ENCODE data around the gene RNF43.

The RNF43 gene

DNA sequence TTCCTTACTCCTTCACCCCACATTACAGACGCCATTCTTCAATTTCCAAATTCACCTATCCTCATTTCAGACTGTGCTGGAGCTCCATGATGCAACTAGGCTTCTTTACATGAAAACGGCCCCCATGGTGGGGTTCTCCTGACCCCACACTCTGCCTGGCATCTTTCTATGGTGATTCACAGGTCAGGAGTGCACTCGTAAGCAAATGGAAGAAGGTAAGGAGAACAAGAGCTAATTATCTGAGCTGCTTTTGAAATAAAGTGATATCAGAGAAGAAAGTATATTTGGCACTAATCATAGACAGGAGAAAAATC is 37.9 kb downstream of the RNF43 start:
- H3K23ac ChIP-seq (ENCODE audit: low read length): no peak overlapping the region
- no peak overlapping the region for H3K4me3 ChIP-seq (ENCODE audit: low read length)
- no peak overlapping the region for H4K8ac ChIP-seq (ENCODE audit: low read depth, low read length)
- H3K4me1 ChIP-seq (ENCODE audit: control insufficient read depth, low read depth, low read length): peaks cover 15% of the 10 kb centered on the region
- H3K18ac ChIP-seq (ENCODE audit: low read length): no peak overlapping the region
- H3K4me2 ChIP-seq (ENCODE audit: low read length): no peak overlapping the region
- H2BK120ac ChIP-seq (ENCODE audit: low read depth, low read length): no peak overlapping the region
- no peak overlapping the region for H2BK15ac ChIP-seq (replicated peaks; ENCODE audit: low read depth)
- H3K27ac ChIP-seq (ENCODE audit: low read depth, low read length): no peak overlapping the region
- no peaks in the 10 kb centered on the region for H3K79me2 ChIP-seq (ENCODE audit: control insufficient read depth, insufficient read depth, low read length)
- H2BK5ac ChIP-seq (ENCODE audit: low read length): no peak overlapping the region
- no peak overlapping the region for H3K9ac ChIP-seq (ENCODE audit: low read length)
- H3K36me3 ChIP-seq (ENCODE audit: control insufficient read depth, insufficient read depth, low read length): no peaks in the 10 kb centered on the region
- no peak overlapping the region for H4K5ac ChIP-seq (ENCODE audit: low read length)
- H3K79me1 ChIP-seq (ENCODE audit: low read length): no peaks in the 10 kb centered on the region
- peak; percentile 34 for DNase-seq
- H3K56ac ChIP-seq (ENCODE audit: low read length): no peak overlapping the region
- H3K4ac ChIP-seq (ENCODE audit: low read depth, low read length): peak overlapping the region; percentile 39
- H3K27me3 ChIP-seq (ENCODE audit: insufficient read depth, low read length, poor library complexity): no peaks in the 10 kb centered on the region
- WGBS (ENCODE audit: extremely low coverage, insufficient coverage, low lambda C conversion rate): no CpG with 5 or more reads among the region's 3 CpGs
- no peak overlapping the region for H2AK5ac ChIP-seq (ENCODE audit: low read length)

- Histone ChIP-seq H2AK5ac (ENCODE audit: low read length) (no peak overlapping the region), H3K56ac (ENCODE audit: low read length) (no peak overlapping the region), H3K4me2 (ENCODE audit: low read length) (no peak overlapping the region), H3K23ac (ENCODE audit: low read length) (no peak overlapping the region), H2BK5ac (ENCODE audit: low read length) (peak overlapping the region; percentile 12), H3K27me3 (ENCODE audit: insufficient read depth, low read length, poor library complexity) (no peaks in the 10 kb centered on the region), H3K18ac (ENCODE audit: low read length) (no peak overlapping the region), H3K4me1 (ENCODE audit: control insufficient read depth, low read depth, low read length) (peaks cover 15% of the 10 kb centered on the region), H3K9ac (ENCODE audit: low read length) (no peak overlapping the region), H3K27ac (ENCODE audit: low read depth, low read length) (no peak overlapping the region), H3K4me3 (ENCODE audit: low read length) (no peak overlapping the region), H4K5ac (ENCODE audit: low read length) (no peak overlapping the region), H3K4ac (ENCODE audit: low read depth, low read length) (no peak overlapping the region), H2BK15ac (replicated peaks; ENCODE audit: low read depth) (no peak overlapping the region), H2BK120ac (ENCODE audit: low read depth, low read length) (no peak overlapping the region), H4K8ac (ENCODE audit: low read depth, low read length) (no peak overlapping the region), H3K36me3 (ENCODE audit: control insufficient read depth, insufficient read depth, low read length) (no peaks in the 10 kb centered on the region), H3K79me1 (ENCODE audit: low read length) (no peaks in the 10 kb centered on the region), H3K79me2 (ENCODE audit: control insufficient read depth, insufficient read depth, low read length) (no peaks in the 10 kb centered on the region)
- DNase-seq: no peak
- WGBS (ENCODE audit: extremely low coverage, insufficient coverage, low lambda C conversion rate): no CpG with 5 or more reads among the region's 8 CpGs
Observed at GRCh38 chr17:58378733-58379510, 38.4 kb downstream of the RNF43 start.

- H2AK5ac ChIP-seq (ENCODE audit: low read length): no peak overlapping the region
- H3K27ac ChIP-seq (ENCODE audit: low read depth, low read length): no peak overlapping the region
- peaks cover 15% of the 10 kb centered on the region for H3K4me1 ChIP-seq (ENCODE audit: control insufficient read depth, low read depth, low read length)
- no peak overlapping the region for H3K56ac ChIP-seq (ENCODE audit: low read length)
- H4K5ac ChIP-seq (ENCODE audit: low read length): no peak overlapping the region
- H2BK5ac ChIP-seq (ENCODE audit: low read length): no peak overlapping the region
- no peaks in the 10 kb centered on the region for H3K79me2 ChIP-seq (ENCODE audit: control insufficient read depth, insufficient read depth, low read length)
- H3K4me3 ChIP-seq (ENCODE audit: low read length): no peak overlapping the region
- H3K79me1 ChIP-seq (ENCODE audit: low read length): no peaks in the 10 kb centered on the region
- no peak overlapping the region for H3K23ac ChIP-seq (ENCODE audit: low read length)
- no peaks in the 10 kb centered on the region for H3K27me3 ChIP-seq (ENCODE audit: insufficient read depth, low read length, poor library complexity)
- H3K18ac ChIP-seq (ENCODE audit: low read length): peak overlapping the region; percentile 40
- no peak overlapping the region for H3K9ac ChIP-seq (ENCODE audit: low read length)
- H2BK120ac ChIP-seq (ENCODE audit: low read depth, low read length): no peak overlapping the region
- no peaks in the 10 kb centered on the region for H3K36me3 ChIP-seq (ENCODE audit: control insufficient read depth, insufficient read depth, low read length)
- H4K8ac ChIP-seq (ENCODE audit: low read depth, low read length): no peak overlapping the region
- DNase-seq: no peak
- no peak overlapping the region for H2BK15ac ChIP-seq (replicated peaks; ENCODE audit: low read depth)
- H3K4me2 ChIP-seq (ENCODE audit: low read length): no peak overlapping the region
- WGBS (ENCODE audit: extremely low coverage, insufficient coverage, low lambda C conversion rate): no CpG with 5 or more reads among the region's 5 CpGs
- H3K4ac ChIP-seq (ENCODE audit: low read depth, low read length): no peak overlapping the region
Observed at GRCh38 chr17:58377661-58378060, 39.7 kb downstream of the RNF43 start.

GRCh38 chr17:58377093-58377601 is 40.2 kb downstream of the RNF43 start:
- Histone ChIP-seq H3K79me2 (ENCODE audit: control insufficient read depth, insufficient read depth, low read length) (no peaks in the 10 kb centered on the region), H3K56ac (ENCODE audit: low read length) (no peak overlapping the region), H3K23ac (ENCODE audit: low read length) (no peak overlapping the region), H3K18ac (ENCODE audit: low read length) (peak overlapping the region; percentile 40), H2BK120ac (ENCODE audit: low read depth, low read length) (no peak overlapping the region), H3K4ac (ENCODE audit: low read depth, low read length) (no peak overlapping the region), H4K5ac (ENCODE audit: low read length) (no peak overlapping the region), H2BK5ac (ENCODE audit: low read length) (no peak overlapping the region), H2BK15ac (replicated peaks; ENCODE audit: low read depth) (no peak overlapping the region), H4K8ac (ENCODE audit: low read depth, low read length) (no peak overlapping the region), H3K9ac (ENCODE audit: low read length) (no peak overlapping the region), H3K27ac (ENCODE audit: low read depth, low read length) (no peak overlapping the region), H2AK5ac (ENCODE audit: low read length) (no peak overlapping the region), H3K27me3 (ENCODE audit: insufficient read depth, low read length, poor library complexity) (no peaks in the 10 kb centered on the region), H3K4me1 (ENCODE audit: control insufficient read depth, low read depth, low read length) (peaks cover 15% of the 10 kb centered on the region), H3K4me3 (ENCODE audit: low read length) (no peak overlapping the region), H3K36me3 (ENCODE audit: control insufficient read depth, insufficient read depth, low read length) (no peaks in the 10 kb centered on the region), H3K79me1 (ENCODE audit: low read length) (no peaks in the 10 kb centered on the region), H3K4me2 (ENCODE audit: low read length) (no peak overlapping the region)
- peak; percentile 70 for DNase-seq
- no CpG with 5 or more reads among the region's 3 CpGs for WGBS (ENCODE audit: extremely low coverage, insufficient coverage, low lambda C conversion rate)

GRCh38 chr17:58376472-58377000 is 40.8 kb downstream of the RNF43 start:
- Histone ChIP-seq H3K36me3 (ENCODE audit: control insufficient read depth, insufficient read depth, low read length) (no peaks in the 10 kb centered on the region), H3K4me3 (ENCODE audit: low read length) (no peak overlapping the region), H3K27me3 (ENCODE audit: insufficient read depth, low read length, poor library complexity) (no peaks in the 10 kb centered on the region), H4K5ac (ENCODE audit: low read length) (no peak overlapping the region), H3K23ac (ENCODE audit: low read length) (no peak overlapping the region), H4K8ac (ENCODE audit: low read depth, low read length) (no peak overlapping the region), H3K9ac (ENCODE audit: low read length) (no peak overlapping the region), H2AK5ac (ENCODE audit: low read length) (no peak overlapping the region), H2BK120ac (ENCODE audit: low read depth, low read length) (no peak overlapping the region), H2BK5ac (ENCODE audit: low read length) (no peak overlapping the region), H3K56ac (ENCODE audit: low read length) (no peak overlapping the region), H3K79me1 (ENCODE audit: low read length) (no peaks in the 10 kb centered on the region), H3K79me2 (ENCODE audit: control insufficient read depth, insufficient read depth, low read length) (no peaks in the 10 kb centered on the region), H2BK15ac (replicated peaks; ENCODE audit: low read depth) (no peak overlapping the region), H3K4me1 (ENCODE audit: control insufficient read depth, low read depth, low read length) (peaks cover 15% of the 10 kb centered on the region), H3K27ac (ENCODE audit: low read depth, low read length) (no peak overlapping the region), H3K18ac (ENCODE audit: low read length) (no peak overlapping the region), H3K4ac (ENCODE audit: low read depth, low read length) (no peak overlapping the region), H3K4me2 (ENCODE audit: low read length) (no peak overlapping the region)
- DNase-seq: peak; percentile 53
- WGBS (ENCODE audit: extremely low coverage, insufficient coverage, low lambda C conversion rate): no CpG with 5 or more reads among the region's 4 CpGs
